Activated CD8-positive, alpha-beta memory T cell treated with anti-CD3 and anti-CD28 coated beads, Interleukin-2, amount 50 U/mL, for 1 hour (primary cell): ENCODE results near the gene ARHGEF9.
"Not testable (repeated sequence)": the region's sequence is repeated elsewhere in the genome, so short reads cannot be mapped to it uniquely, and the experiment has no call there.

Source experiments
- DNase-seq: peaks from one replicate; pipeline ENCODE4 v3.0.0-alpha.2; 2020; ENCODE audit errors: extremely low read depth

Gene ARHGEF9

DNA sequence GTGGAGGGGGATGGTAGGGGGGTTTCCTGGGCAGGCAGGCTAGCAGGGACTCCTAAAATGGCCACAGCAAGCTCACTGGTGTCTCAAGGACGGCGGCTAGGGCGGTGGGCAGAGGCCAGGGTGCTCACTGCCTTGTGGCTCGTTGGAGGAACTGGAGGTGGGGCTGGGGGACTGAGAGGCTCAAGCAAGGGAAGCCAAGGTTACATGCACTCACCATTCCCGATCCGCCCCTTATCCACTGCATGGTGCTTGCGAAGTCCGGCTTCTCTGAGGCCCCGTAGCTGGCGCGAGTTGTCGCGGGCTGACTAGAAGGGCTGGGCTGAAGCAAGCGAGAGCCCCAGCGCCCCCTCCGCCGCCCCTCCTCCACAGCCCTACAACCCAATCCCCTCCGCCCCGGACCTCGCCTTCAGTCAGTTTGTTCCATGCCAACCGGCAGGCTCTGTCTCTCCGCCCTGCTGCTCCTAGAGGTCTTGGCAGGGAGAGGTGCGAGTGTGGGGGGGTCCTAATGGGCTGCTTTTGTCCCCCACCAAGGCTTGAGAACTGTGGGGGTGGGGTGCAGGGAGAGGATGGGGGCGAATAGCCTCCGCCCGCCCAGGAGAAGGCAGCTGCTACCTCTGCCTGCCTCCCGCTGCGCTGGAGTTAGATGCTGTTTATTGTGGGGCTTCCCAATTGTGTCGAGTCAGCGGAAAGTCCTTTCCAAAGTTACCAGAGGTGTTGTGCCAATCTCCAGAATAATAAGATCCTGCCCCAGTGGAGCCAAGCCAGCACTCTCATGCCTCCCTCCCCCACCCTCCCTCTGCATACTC lies at the start of gene ARHGEF9:
Gene ARHGEF9 (minus strand): TSS at position 313 of the 806 bp plus-strand sequence. CDS start 69 bp downstream, at position 244.
- no peak for DNase-seq

GRCh38 chrX:63825446-63825845 lies 40.4 kb upstream of the ARHGEF9 start:
- DNase-seq = not testable (repeated sequence)

- DNase-seq = no peak
Measured at GRCh38 chrX:63818156-63818555, 33.1 kb upstream of the ARHGEF9 start.

DNA sequence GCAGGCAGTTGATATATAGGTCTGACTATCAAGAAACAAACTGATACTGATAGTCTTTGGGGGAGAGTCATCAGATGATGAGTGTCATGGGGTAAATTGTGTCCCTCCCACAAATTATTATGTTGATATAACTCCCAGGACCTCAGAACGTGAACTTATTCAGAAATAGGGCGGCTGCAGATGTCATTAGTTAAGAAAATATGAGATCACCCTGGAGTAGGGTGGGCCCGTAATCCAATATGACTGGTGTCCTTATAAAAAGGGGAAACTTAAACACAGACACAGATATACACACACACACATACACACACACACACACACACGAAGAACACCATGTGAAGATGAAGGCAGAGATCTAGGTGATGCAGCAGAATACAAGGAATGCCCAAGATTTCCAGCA lies 32.7 kb upstream of the ARHGEF9 start:
- DNase-seq = no peak

- no peak for DNase-seq
Measured at GRCh38 chrX:63812823-63813222, 27.8 kb upstream of the ARHGEF9 start.

- DNase-seq = no peak
Measured at GRCh38 chrX:63810746-63811145, 25.7 kb upstream of the ARHGEF9 start.

DNA sequence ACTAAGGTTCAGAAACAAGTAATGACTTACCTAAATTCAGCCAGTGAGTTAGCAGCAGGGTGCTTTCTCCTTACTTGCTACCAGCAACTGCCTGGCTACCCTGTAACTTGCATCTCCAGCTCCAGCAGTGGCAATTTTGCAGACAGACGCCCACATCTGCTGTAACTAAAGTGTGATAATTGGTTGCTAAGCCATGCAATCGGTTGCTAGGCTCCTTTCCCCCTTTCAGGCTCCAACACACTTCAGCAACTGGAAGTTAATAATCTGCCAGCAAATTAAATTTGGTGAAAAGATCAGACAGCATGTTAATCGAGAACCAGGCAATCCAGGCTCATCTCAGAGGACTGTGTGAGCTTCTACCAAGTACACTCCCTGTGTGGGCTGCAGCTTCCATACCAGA lies 24.2 kb upstream of the ARHGEF9 start:
- no peak for DNase-seq

DNA sequence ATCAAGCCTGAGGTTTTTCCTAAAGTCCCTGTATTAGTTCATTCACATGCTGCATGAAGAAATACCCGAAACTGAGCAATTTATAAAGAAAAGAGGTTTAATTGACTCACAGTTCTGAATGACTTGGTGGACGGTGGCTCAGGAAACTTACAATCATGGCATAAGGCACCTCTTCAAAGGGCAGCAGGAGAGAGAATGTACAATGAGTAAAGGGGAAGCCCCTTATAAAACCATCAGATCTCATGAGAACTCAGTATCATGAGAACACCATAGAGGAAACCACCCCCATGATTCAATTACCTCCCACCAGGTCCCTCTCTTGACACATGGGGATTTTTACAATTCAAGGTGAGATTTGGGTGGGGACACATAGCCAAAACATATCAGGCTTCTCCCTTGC lies 10.4 kb upstream of the ARHGEF9 start:
- not testable (repeated sequence) for DNase-seq

- no peak for DNase-seq
Measured at GRCh38 chrX:63785708-63786040, 660 bp upstream of the ARHGEF9 start.

GRCh38 chrX:63784346-63784901 lies 590 bp downstream of the ARHGEF9 start:
- DNase-seq = no peak

GRCh38 chrX:63782515-63782914 lies 2.5 kb downstream of the ARHGEF9 start:
- no peak for DNase-seq

DNA sequence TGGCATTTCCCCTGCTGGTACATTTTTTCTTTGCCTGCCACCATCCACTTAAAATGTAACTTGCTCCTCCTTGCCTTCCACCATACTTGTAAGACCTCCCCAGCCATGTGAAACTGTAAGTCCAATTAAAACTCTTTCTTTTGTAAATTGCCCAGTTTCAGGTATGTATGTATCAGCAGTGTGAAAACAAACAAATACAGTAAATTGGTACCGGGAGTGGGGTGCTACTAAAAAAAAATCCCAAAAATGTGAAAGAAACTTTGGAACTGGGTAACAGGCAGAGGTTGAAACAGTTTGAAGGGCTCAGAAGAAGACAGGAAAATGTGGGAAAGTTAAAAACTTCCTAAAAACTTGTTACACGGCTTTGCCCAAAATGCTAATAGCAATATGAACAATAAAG lies 16.3 kb downstream of the ARHGEF9 start:
- DNase-seq = no peak

DNA sequence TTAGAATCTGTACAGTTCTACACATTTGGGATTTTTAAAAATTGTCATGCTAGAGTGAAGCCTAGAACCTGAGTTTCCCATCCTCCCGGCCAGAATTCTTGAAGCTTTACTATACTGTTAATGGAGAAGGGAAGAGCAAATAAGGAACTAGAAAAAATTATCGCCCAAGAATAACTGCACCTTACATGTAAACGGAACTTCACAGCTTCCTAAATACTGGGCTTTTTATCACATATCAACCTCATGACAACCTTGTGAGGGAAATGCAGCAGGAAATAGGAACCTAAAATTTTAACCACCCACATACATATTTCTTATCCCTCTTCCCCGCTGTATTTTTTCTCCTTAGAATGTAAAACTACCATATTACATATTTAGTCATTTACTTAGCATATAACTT lies 19.3 kb downstream of the ARHGEF9 start:
- no peak for DNase-seq

- DNase-seq = no peak
Measured at GRCh38 chrX:63764946-63765345, 20.1 kb downstream of the ARHGEF9 start.

DNA sequence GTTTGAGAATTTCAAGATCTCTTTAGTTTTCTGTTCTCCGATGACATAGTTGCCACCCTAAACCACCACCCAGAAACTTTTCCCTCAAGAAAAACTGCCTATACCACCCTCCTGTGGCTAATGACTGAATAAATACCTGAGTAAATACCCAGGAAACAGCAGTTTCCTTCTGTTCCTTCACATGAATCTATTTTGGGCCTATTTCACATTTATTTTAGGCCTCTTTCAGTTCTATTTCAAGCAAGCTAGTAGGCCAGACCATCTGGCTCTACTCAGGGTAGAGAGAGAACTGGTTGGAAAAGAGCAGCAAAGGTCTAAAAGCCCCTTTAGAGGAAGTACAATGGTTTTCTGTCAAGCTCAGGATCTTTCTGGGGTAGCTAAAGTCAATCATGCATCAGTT lies 23.4 kb downstream of the ARHGEF9 start:
- no peak for DNase-seq

GRCh38 chrX:63758011-63758410 lies 27.0 kb downstream of the ARHGEF9 start:
- DNase-seq = no peak

DNA sequence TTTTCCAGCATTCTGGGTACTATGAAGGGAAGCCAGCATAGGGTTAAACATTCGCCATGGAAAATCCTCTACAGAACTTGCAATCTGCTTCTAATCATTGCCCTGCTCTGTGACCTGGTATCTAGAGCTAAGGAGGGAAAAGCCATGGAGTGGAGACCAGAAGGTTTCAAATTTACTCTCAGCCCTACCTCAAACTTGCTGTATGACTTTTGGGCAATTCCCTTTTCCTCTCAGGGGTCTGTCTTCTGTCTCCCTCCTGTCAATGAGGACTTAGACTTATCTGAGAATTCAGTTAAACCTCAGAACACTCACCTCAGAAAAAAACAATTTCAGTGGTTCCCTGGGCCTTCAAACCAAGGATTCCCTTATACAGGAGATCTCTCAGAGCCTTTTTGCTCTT lies 29.1 kb downstream of the ARHGEF9 start:
- DNase-seq = no peak

- DNase-seq = peak; percentile 55
Measured at GRCh38 chrX:63754860-63755579, 30.0 kb downstream of the ARHGEF9 start.

DNA sequence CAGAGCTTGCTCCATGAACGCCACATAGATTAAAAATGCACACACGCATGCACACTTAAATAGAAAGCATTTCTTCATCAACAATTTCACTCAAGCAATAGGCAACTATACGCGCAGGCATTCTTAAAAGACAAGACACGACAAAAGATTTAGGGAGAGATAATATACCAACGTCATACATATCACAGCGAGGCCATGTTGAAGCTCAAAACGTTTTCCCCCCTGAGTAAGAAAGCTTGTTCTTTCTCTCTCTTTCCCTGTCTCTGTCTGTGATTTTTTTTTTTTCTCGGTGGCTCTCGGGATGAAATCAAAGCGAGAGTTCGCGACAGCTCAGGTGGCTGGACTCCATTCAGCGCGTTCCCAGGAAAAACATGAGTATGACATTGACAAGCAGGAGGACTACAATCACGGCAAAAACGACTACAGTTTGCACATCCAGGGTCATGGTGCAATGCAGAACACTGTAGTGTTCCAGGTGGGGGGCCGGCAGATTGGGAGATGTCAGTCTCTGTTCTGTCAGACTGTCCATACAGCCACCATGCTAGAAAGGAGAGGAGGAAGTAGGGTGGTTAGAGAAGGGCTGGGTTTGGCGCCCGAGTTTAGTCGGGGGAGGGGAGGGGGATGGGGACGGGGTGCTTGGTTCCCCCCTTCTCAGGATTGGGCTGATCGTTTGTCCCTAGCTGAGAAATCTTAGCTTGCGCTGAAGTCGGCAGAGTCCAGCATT lies 30.7 kb downstream of the ARHGEF9 start:
- DNase-seq = no peak

DNA sequence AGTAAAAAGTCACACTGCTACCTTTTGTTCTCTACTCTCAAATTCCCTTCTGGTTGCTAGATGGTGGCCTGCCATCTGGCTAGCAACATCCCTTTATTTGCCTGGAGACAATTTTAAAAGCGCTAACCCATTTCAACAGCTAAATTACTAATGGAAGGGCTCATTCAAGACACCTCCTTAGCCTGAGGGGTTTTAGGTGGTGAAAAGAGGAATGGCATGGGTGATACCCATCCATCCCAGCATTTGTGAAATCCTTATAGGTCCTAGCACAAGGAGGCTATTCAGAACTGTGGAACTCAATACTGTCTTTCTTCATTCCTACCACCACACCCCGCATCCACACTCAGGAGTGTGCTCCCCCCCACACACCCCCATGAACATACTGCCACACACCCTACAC lies 33.5 kb downstream of the ARHGEF9 start:
- DNase-seq = no peak

DNA sequence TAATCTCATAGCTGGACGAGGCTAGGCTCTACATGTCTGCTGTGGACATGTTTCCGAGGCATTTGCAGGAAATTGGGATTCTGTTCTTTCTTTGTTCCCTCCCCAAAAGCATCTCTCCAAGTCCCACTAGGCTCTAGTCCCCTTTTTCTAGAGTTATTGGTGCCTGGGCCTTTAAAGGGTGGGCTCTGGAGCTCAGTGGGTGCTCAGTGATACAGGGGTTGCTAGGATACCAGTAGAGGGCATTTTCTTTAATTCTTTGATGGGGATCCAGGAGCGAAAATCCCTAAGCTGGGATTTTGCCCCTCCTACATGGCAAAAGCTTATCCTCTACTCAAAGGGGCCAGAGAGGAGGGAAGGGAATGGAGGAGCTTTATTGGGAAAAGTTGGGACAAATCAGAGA lies 34.2 kb downstream of the ARHGEF9 start:
- DNase-seq = no peak

- DNase-seq = no peak
Measured at GRCh38 chrX:63747331-63747730, 37.7 kb downstream of the ARHGEF9 start.
